Muscle of leg (tissue), 11 donors: Measurements from ENCODE around the gene HMG20A. TPM values are rescaled to one million over a fixed set of nuclear protein-coding genes. Genes with fewer than 3 reads are reported as not detected.

Experiments used
- DNase-seq: peaks from one replicate; pipeline ENCODE4 v3.0.0; 2013
- H3K27ac ChIP-seq: one replicate; pipeline ENCODE4 v1.5.1; 2013; ENCODE audit warnings: mild to moderate bottlenecking, low read length, control low read depth
- H3K27me3 ChIP-seq: one replicate; pipeline ENCODE4 v1.6.1; 2013; ENCODE audit warnings: low read length; ENCODE audit not compliant: control insufficient read depth, insufficient read depth
- H3K36me3 ChIP-seq: one replicate; pipeline ENCODE4 v1.6.1; 2013; ENCODE audit warnings: low read length; ENCODE audit not compliant: control insufficient read depth, insufficient read depth
- H3K4me1 ChIP-seq: one replicate; pipeline ENCODE4 v1.6.1; 2013; ENCODE audit warnings: low read length; ENCODE audit not compliant: control insufficient read depth, insufficient read depth
- H3K4me3 ChIP-seq: one replicate; pipeline ENCODE4 v1.5.1; 2013; ENCODE audit warnings: low read length, control low read depth
- H3K9me3 ChIP-seq: replicated peaks from 2 replicates; pipeline ENCODE4 v1.6.1; 2013; ENCODE audit warnings: low read depth, low read length; ENCODE audit not compliant: control insufficient read depth
- WGBS: methylation state at CpG from one replicate; pipeline ENCODE4 v1.1.5; 2013; ENCODE audit warnings: missing lambda C conversion rate; ENCODE audit not compliant: insufficient coverage; 5-methylcytosine and 5-hydroxymethylcytosine counted together
- polyA plus RNA-seq, 8 donors: library from polyadenylated mRNA; unstranded; fragments of 120-200 nt; gene quantifications; one replicate each; pipeline versions ENCODE4 v1.2.1 to v1.2.3, GENCODE V29; 2013; ENCODE audit warnings: inconsistent platforms in 1 of 8, low replicate concordance in 1 of 8; ENCODE audit not compliant: insufficient read length in 8 of 8, insufficient read depth in 1 of 8
- total RNA-seq: library from RNA; stranded (reverse); fragments of 120-200 nt; gene quantifications from one replicate; pipeline ENCODE4 v1.2.4, GENCODE V29; 2013

Gene HMG20A
- total and polyA plus RNA-seq, 9 donors, result 30.5 to 51.4 (median 43.7) TPM

- no peaks in the 10 kb centered on the region for H3K9me3 ChIP-seq
- H3K27me3 ChIP-seq, result no peaks in the 10 kb centered on the region
- peaks cover 9% of the 10 kb centered on the region for H3K4me1 ChIP-seq
- peaks cover 17% of the 10 kb centered on the region for H3K36me3 ChIP-seq
- peak overlapping the region; percentile 89 for H3K27ac ChIP-seq
- peak; percentile 87 for DNase-seq
- H3K4me3 ChIP-seq, result no peak overlapping the region
- WGBS, result 17% methylated on average over 1 of the region's 3 CpGs
Observed at GRCh38 chr15:77455696-77456321, 35.1 kb downstream of the HMG20A start.

DNA sequence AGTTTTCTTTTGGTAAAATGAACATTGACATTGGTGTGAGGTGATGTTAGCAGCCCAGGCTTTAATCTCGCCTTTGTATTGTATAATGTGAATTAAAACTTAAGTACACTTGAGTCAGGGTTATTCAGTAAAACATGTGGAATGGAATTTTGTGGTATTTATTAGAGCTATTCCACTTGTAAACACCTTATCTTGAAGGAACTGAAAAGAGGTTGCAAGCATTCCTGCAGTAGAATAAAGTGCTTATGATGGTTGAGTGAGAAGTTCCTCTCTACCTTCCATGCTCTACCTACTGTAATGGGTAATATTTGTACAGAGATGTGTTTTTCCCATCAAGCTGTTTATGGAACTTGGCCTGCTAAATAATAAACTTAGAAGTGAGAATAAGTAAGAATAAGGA is 36.1 kb downstream of the HMG20A start:
- Histone ChIP-seq H3K27ac (peak overlapping the region; percentile 89), H3K36me3 (peaks cover 17% of the 10 kb centered on the region), H3K4me3 (no peak overlapping the region), H3K27me3 (no peaks in the 10 kb centered on the region), H3K4me1 (peaks cover 9% of the 10 kb centered on the region), H3K9me3 (no peaks in the 10 kb centered on the region)
- DNase-seq, result no peak
- no CpG with 5 or more reads among the region's 1 CpG for WGBS

DNA sequence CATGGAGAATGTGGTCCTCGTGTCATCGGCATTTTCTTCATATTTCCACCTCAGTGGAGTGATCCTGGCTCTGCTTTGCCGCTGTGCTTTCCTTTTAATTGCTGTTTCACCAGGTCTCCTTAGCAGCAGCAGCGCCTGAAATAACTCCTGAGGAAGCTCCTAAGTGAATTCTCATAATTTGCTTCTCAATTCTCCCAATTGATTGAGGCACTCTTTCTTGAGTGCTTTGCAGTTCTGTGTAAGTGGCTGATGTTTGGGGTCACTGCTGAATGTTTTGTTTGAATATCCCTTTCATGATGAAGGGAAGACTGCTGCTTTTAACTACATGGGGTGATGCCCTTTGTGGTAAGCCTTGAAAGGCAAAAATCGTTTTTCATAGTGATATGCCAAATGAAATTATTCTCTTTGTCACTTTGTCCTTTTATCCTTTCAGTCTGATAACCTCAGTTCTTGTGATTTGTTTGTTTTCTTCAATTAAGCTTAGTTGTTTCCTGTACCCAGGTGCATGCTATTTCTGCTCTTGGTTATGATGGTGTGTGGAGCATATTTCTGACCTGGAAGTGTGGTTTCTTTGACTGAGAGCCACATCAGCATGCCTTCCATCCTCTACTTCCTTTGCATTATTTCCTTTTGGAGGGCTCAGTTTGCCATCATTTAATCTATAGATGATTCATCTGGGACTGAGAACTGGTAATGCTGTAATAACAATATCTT is 36.7 kb downstream of the HMG20A start:
- Histone ChIP-seq H3K27me3 (no peaks in the 10 kb centered on the region), H3K27ac (peak overlapping the region; percentile 63), H3K4me3 (no peak overlapping the region), H3K36me3 (peaks cover 17% of the 10 kb centered on the region), H3K9me3 (no peaks in the 10 kb centered on the region), H3K4me1 (peaks cover 9% of the 10 kb centered on the region)
- WGBS, result 75% methylated on average over 3 of the region's 5 CpGs
- no peak for DNase-seq

GRCh38 chr15:77457905-77458265 is 37.2 kb downstream of the HMG20A start:
- Histone ChIP-seq H3K4me3 (no peak overlapping the region), H3K9me3 (no peaks in the 10 kb centered on the region), H3K4me1 (peaks cover 9% of the 10 kb centered on the region), H3K27ac (no peak overlapping the region), H3K27me3 (no peaks in the 10 kb centered on the region), H3K36me3 (peaks cover 17% of the 10 kb centered on the region)
- no peak for DNase-seq

GRCh38 chr15:77459031-77459430 is 38.3 kb downstream of the HMG20A start:
- peaks cover 9% of the 10 kb centered on the region for H3K4me1 ChIP-seq
- H3K9me3 ChIP-seq, result no peaks in the 10 kb centered on the region
- no CpG with 5 or more reads among the region's 2 CpGs for WGBS
- no peaks in the 10 kb centered on the region for H3K27me3 ChIP-seq
- no peak for DNase-seq
- H3K36me3 ChIP-seq, result peaks cover 19% of the 10 kb centered on the region
- no peak overlapping the region for H3K4me3 ChIP-seq
- no peak overlapping the region for H3K27ac ChIP-seq

DNA sequence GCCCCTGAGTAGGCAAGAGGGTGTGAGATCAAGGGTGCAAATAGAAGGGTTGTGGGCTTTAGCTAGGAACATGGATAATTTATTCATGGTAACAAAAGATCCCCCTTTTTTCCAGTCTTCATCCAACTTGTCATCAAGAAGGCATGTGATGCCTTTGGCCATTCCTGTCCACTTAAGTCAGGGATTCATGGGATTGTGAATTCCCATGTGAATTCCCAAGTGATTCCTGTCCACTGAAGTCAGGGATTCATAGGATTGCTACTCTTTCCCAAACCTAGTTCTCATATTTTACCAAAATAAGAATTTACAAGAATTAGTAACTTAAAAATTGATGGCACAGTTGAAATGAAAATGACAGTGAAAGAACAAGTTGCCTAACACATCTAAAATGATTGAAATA is 40.8 kb downstream of the HMG20A start:
- Histone ChIP-seq H3K4me3 (no peak overlapping the region), H3K9me3 (no peaks in the 10 kb centered on the region), H3K4me1 (peaks cover 3% of the 10 kb centered on the region), H3K27ac (no peak overlapping the region), H3K36me3 (peaks cover 33% of the 10 kb centered on the region), H3K27me3 (no peaks in the 10 kb centered on the region)
- DNase-seq, result no peak

DNA sequence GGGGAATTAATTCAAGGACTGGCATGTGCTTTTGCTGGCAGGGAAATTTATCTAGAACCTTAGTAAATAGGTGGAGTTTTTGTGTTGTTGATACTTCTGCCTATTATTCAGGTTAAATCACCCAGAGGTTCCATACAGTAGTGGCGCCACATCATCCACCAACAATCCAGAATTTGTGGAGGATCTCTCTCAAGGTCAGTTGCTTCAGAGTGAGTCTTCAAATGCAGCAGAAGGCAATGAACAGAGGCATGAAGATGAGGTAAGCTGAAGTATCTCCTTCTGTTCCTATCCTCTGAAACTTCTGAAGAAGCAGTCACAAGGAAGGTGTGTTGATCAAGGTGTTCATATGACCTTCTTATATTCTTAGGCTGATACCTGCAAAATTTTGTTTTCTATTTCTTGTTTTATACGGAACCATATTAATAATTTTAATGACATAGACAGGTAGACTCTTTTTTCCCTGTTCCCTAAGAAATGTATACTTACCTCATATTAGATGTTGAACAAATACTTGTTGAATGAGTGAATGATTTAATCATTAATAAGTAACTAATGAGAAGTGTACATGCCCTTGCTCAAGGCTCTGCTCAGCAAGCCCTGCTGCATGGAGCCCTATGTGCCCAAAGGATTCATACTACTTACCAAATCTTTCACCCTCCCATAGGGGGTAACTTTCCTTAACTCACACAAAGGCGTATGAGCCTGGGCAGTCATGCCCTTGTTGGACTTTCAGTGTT is 43.6 kb downstream of the HMG20A start:
- Histone ChIP-seq H3K27me3 (no peaks in the 10 kb centered on the region), H3K4me3 (no peak overlapping the region), H3K36me3 (peaks cover 39% of the 10 kb centered on the region), H3K27ac (no peak overlapping the region), H3K9me3 (no peaks in the 10 kb centered on the region), H3K4me1 (no peaks in the 10 kb centered on the region)
- no CpG with 5 or more reads among the region's 3 CpGs for WGBS
- no peak for DNase-seq

DNA sequence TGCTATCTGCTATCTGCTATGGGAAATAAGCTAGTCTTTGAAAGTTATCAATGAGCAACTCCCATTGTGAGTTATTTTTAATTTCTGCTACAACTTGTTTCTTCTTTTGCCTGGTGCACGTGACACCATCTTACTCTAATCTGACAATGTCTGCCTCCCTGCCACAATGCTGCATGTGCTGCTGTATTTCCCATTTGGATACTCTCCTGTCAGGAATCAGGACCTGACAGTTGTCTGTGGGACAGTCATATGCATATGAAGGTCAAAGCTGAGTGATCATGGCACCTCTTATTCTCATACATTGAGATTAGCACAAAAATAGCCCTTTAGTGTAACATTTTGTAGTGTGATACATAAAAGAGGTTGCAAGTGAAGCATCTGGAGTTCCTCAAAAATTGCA is 45.8 kb downstream of the HMG20A start:
- H3K4me3 ChIP-seq, result no peak overlapping the region
- no peak for DNase-seq
- H3K27ac ChIP-seq, result no peak overlapping the region
- H3K9me3 ChIP-seq, result no peaks in the 10 kb centered on the region
- WGBS, result 80% methylated on average over 1 of the region's 1 CpG
- peaks cover 37% of the 10 kb centered on the region for H3K36me3 ChIP-seq
- H3K27me3 ChIP-seq, result no peaks in the 10 kb centered on the region
- H3K4me1 ChIP-seq, result no peaks in the 10 kb centered on the region

- Histone ChIP-seq H3K27ac (no peak overlapping the region), H3K9me3 (no peaks in the 10 kb centered on the region), H3K4me1 (no peaks in the 10 kb centered on the region), H3K27me3 (no peaks in the 10 kb centered on the region), H3K36me3 (peaks cover 42% of the 10 kb centered on the region), H3K4me3 (no peak overlapping the region)
- no CpG with 5 or more reads among the region's 3 CpGs for WGBS
- DNase-seq, result no peak
Observed at GRCh38 chr15:77468896-77469295, 48.2 kb downstream of the HMG20A start.

DNA sequence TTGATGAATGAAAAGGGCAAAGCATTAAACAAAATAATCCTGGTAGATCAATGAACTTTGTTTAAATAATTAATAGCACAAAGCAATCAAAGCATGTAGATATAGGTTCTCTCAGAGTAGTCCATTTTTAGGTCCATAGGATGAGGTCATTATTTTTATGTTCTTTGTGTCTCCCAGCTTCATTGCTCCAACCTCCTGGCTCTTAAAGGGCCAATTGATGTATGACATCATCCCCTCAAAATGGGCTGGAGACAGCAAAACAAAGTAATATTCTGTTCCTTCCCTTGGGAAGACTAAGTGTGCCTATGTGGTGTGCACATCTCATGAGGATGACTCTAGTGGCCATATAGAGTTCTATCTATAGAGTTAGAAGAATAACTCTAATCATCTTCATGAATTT is 49.5 kb downstream of the HMG20A start:
- no peak for DNase-seq
- H3K4me1 ChIP-seq, result peaks cover 2% of the 10 kb centered on the region
- peaks cover 36% of the 10 kb centered on the region for H3K36me3 ChIP-seq
- H3K27ac ChIP-seq, result no peak overlapping the region
- H3K9me3 ChIP-seq, result no peaks in the 10 kb centered on the region
- H3K4me3 ChIP-seq, result no peak overlapping the region
- H3K27me3 ChIP-seq, result no peaks in the 10 kb centered on the region
